NB4 (cell line): ENCODE measurements around the gene SHC1.

ENCODE experiments used
- CTCF ChIP-seq: IDR thresholded peaks from one replicate; pipeline ENCODE4 v1.5.1; 2012; ENCODE audit warnings: low read depth, low read length
- POLR2A ChIP-seq: IDR thresholded peaks from 2 replicates; pipeline ENCODE4 v1.6.1; 2011; ENCODE audit warnings: mild to moderate bottlenecking; ENCODE audit not compliant: insufficient read length; ENCODE audit errors: extremely low read depth

GRCh38 chr1:154951901-154952657, 18.5 kb downstream of the SHC1 start:
- TF ChIP-seq POLR2A (no peak), CTCF (no peak)
